HG02938 (cell line): Measurements from ENCODE around the gene FCRL2.
"Not testable (repeated sequence)": the region's sequence is repeated elsewhere in the genome, so short reads cannot be mapped to it uniquely, and the experiment has no call there.

Experiments used
- ATAC-seq: cut with Tn5 transposase; IDR thresholded peaks from one replicate; pipeline ENCODE4 v1.9.1; 2021; ENCODE audit warnings: mild to moderate bottlenecking, moderate library complexity; ENCODE audit not compliant: unreplicated experiment

The FCRL2 gene

GRCh38 chr1:157758018-157758417, 18.9 kb downstream of the FCRL2 start:
- ATAC-seq: no peak

DNA sequence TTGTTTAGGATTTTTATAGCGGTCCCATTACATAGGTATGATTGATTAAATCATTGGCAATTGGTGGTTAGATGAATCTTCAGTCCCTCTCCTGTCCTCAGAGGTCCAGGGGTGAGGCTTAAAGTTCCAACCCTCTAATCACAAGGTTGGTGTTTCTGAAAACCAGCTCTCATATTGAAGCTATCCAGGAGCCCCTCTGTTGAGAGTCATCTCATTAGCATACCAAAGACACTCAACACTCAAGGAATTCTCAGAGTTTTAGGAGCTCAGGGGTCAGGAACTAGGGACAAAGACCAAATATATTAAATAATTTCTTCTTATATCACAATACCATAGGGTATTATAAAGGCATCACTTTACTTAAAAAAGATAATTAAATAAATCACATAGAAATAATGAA, 23.3 kb downstream of the FCRL2 start:
- no peak for ATAC-seq

DNA sequence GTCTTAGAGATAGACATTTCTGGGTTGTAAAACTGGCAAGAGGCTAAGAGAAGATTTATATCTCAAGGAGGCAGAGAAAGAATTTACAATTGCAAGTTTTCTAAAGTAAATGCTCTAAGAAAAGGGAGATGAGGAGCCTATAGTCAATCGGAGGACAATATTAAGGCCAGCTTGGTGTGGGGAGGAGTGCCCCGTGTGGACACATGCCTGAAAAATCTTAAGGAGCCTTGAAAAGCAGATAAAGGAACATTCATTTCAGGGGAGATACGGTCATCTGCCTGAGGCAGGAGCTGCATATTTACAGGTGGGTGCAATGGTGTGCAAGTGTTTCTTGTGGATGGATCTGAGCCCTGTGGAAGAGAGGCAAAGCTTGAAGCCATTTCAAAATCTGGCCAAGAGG, 25.6 kb downstream of the FCRL2 start:
- ATAC-seq: no peak

DNA sequence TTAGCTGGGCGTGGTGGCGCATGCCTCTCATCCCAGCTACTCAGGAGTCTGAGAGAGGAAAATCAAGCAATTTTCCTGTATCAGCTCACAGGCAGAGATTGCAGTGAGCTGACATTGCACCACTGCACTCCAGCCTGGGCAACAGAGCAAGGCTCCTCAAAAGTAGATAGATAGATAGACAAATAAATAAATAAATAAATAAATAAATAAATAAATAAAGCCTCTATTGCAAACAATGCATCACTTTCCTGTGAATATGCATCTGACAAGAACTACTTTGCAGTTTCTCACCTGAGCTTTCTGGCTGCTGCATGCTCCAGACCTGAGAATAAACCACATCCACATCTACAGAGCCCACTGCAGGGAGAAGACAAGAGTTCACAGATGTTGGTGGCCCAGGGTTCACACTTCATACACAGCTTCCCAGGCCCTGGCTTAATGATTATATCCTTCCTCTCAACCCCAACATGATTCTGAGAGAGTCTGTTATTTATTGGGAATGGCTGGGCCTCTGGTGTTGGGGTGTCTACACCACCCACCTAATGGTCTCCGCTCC, 28.6 kb downstream of the FCRL2 start:
- no peak for ATAC-seq

DNA sequence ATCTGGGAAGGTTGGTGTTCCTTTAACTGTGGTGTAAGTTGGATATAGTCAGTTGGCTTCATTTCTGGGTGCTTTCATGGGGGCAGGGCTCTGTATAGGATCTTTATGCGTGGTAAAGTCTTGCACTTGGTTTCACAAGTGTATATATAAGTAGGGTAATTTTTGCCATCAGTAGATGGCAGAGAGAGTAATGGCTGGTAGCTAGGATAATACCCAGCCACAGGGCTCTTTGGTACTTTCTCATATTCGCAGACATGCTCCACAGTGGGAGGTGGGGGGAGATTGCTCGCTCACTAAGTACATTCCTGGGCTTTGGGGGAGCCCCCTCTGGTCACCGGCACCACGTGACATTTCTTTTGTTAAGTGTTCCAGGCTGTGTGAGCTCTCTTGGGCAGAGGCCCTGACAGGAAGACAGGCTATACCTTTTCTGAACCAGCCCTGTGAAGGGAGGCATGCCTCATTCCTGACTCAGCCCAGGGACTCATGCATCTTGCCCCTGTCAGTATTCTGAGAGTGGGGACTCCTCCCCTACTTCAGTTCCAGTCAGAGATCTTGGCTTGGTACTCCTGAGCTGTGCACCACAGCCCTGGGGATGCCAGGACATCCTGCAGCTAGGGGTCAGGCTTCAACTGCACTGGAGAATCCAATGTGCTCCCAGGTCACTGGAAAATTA, 37.6 kb downstream of the FCRL2 start:
- no peak for ATAC-seq

DNA sequence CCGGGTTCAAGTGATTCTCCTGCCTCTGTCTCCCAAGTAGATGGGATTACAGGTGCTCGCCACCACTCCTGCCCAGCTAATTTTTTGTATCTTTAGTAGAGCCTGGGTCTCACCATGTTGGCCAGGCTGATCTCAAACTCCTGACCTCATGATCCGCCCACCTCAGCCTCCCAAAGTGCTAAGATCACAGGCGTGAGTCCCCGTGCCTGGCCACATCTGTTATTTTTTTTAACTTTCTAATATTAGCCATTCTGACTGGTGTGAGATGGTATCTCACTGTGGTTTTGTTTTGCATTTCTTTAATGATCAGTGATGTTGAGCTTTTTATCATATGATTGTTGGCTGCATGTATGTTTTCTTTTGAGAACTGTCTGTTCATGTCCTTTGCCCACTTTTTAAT, 40.9 kb downstream of the FCRL2 start:
- ATAC-seq: not testable (repeated sequence)

- ATAC-seq: no peak
Observed at GRCh38 chr1:157734321-157734720, 42.6 kb downstream of the FCRL2 start.

DNA sequence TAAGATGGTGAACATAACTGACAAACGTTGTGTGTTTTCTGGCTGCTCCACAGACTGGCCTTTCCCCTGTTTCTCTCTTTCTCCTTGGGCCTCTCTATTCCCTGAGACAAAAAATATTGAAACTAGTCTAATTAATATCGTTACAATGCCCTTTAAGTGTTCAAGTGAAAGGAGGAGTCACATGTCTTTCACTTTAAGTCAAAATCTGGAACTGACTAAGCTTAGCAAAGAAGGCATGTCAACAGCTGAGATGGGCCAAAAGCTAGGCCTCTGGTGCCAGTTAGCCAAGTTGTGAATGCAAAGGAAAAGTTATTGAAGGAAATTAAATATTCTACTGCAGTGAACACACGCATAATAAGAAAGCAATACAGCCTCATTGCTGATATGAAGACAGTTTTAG, 44.2 kb downstream of the FCRL2 start:
- no peak for ATAC-seq

DNA sequence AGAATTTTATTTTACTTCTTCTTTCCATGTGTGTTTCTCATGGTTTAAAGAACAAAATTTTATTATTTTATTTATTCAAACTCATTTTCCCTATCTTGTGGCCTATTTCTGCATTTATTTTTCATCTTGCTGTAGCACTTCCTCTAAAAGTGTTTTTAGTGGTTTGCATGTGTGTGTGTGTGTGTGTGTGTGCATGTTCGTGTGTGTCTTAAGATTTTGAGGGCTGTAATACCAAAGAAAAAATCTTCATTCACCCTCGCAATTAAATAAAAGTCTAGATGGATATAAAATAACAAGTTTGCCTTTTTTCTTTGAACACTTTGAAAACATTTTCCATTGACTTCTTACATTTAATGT, 51.7 kb downstream of the FCRL2 start:
- no peak for ATAC-seq

- no peak for ATAC-seq
Observed at GRCh38 chr1:157724537-157725220, 52.3 kb downstream of the FCRL2 start.

DNA sequence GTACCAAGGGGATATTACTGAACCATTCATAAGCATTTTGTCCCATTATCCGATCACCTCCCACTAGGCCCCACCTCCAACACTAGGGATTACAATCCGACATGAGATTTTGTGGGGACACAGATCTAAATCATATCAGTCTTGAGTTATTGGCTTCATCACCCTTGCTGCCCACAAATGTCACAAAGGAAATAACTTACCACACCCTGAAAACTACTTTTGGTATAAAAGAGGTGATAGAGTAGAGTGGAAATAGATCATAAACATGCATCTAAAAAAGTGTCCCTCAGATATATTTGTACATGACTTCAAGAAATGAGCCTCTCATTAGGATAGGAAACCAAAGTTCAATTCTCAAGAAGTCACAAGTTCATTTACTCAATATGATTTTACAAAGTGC, 53.8 kb downstream of the FCRL2 start:
- ATAC-seq: no peak

- ATAC-seq: no peak
Observed at GRCh38 chr1:157721985-157722384, 54.9 kb downstream of the FCRL2 start.

DNA sequence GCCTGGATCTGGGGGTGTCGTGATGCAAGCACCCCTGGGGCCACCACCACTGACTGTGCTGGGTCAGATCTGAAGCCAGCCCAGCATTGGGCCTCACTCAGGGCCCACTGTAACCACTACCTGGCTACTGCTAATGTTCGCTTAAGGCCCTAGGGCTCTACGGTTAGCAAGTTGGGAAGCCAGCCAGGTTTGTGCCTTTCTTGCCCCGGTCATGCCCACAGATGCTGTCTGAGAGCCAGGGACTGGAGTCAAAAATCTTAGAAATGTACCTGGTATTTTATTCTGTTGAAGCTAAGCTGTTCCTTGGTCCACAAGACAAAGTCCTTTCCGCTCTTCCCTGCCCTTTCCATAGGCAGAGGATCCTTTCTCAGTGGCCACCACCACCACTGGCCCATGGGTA, 61.2 kb downstream of the FCRL2 start:
- ATAC-seq: no peak

DNA sequence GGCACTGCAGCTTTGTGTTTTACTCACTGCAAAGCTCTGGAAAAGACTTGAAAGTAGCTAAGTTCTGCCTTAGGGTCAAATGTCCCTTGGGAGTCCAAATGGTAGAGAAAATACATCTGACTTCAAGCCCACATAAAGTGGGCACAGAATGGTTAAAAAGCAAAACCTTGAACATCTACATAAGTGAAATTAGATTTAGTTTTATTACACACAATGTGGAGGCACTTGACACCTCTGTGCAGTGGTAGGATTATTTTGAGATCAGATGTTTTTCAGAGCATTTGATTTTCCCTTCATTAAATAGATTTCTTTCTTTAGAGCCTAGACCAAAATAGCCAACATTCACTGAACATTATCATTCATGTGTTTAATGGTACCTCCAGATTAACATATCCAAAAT, 65.1 kb downstream of the FCRL2 start:
- ATAC-seq: no peak

DNA sequence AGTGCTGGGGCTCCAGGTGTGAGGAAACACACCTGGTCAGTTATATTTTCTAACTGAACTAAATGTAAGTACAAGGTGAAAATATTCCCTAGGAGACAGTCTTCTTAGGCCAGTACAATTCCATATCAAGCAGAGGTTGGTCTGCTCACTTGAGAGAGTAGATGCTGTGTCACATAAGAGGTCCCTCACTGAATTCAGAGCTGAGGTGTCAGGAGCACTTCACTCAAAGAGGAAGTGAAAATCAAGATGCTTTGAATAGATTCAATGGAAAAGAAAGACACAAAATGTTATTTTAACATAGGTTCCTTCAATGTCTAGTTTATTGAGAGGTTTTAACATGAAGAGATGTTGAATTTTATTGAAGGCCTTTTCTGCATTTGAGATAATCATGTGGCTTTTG, 72.1 kb downstream of the FCRL2 start:
- ATAC-seq: no peak

- no peak for ATAC-seq
Observed at GRCh38 chr1:157703981-157704380, 73.0 kb downstream of the FCRL2 start.

GRCh38 chr1:157702308-157702825, 74.6 kb downstream of the FCRL2 start:
- ATAC-seq: no peak

GRCh38 chr1:157700732-157701131, 76.2 kb downstream of the FCRL2 start, which contains the start of gene FCRL3:
Gene FCRL3, minus strand, starts transcription at chr1:157700769. Its CDS starts 280 bp downstream, at chr1:157700489.
- ATAC-seq: no peak

GRCh38 chr1:157700305-157700704, 76.6 kb downstream of the FCRL2 start:
- ATAC-seq: no peak

- no peak for ATAC-seq
Observed at GRCh38 chr1:157697781-157698569, 79.0 kb downstream of the FCRL2 start.

DNA sequence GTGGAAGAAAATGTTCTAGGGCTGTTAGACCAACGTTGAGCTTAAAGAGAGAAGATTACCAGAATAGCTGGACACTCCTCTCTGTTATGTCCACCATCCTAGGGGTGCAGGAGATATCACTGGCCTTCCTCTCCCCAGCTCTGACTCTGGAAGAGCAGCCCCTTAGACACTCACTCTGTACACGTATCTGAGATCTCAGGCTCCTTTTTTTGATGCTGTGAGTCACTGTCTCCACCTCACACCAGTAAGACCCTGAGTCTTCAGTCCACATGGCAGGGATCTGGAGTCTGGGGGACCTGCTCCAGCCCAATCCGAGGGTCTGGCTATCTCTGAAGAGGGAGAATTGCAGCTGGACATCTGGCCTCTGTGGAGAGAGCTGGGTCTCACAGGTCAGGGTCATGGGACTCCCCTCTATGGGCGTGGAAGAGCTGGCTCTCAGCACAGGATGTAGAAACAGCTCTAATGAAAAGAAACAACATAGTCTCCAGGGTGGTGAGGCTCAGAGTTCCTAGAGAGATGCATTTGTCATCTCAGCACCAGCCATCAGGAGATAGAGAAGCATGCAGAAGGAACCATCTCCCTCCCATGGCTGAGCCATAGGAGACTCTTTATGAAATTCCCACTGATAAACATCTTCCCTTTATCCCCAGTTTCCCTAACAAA, 79.8 kb downstream of the FCRL2 start:
- no peak for ATAC-seq
